GM18505 (cell line): ENCODE measurements around the gene KCNJ4.

Source experiments
- ATAC-seq: cut with Tn5 transposase; IDR thresholded peaks from one replicate; pipeline ENCODE4 v1.9.1; 2021; ENCODE audit not compliant: unreplicated experiment
- POLR2A ChIP-seq: IDR thresholded peaks from 4 replicates; pipeline ENCODE4 v1.6.1; 2011; ENCODE audit warnings: borderline replicate concordance; ENCODE audit not compliant: insufficient read depth, insufficient read length; ENCODE audit errors: extremely low read depth

KCNJ4 gene

GRCh38 chr22:38424525-38425080, 30.4 kb downstream of the KCNJ4 start:
- ATAC-seq: no peak
- no peak for TF ChIP-seq POLR2A

- no peak for TF ChIP-seq POLR2A
- ATAC-seq: no peak
These were observed 31.2 kb downstream of the KCNJ4 start for GRCh38 chr22:38423512-38424503.

GRCh38 chr22:38422611-38423511, 32.1 kb downstream of the KCNJ4 start:
- no peak for ATAC-seq
- TF ChIP-seq POLR2A: no peak

GRCh38 chr22:38420734-38421133, 34.3 kb downstream of the KCNJ4 start:
- no peak for ATAC-seq
- TF ChIP-seq POLR2A: no peak

GRCh38 chr22:38419858-38420160, 35.2 kb downstream of the KCNJ4 start:
- no peak for ATAC-seq
- TF ChIP-seq POLR2A: no peak

- ATAC-seq: no peak
- TF ChIP-seq POLR2A: no peak
These were observed 35.7 kb downstream of the KCNJ4 start for GRCh38 chr22:38419121-38419857.

- no peak for ATAC-seq
- no peak for TF ChIP-seq POLR2A
These were observed 36.4 kb downstream of the KCNJ4 start for GRCh38 chr22:38418589-38418988.

GRCh38 chr22:38417252-38418060, 37.5 kb downstream of the KCNJ4 start:
- no peak for ATAC-seq

GRCh38 chr22:38416621-38417251, 38.3 kb downstream of the KCNJ4 start:
- ATAC-seq: no peak
- no peak for TF ChIP-seq POLR2A

More at GRCh38 chr22:38417252-38418060, 37.5 kb downstream of the KCNJ4 start:
- TF ChIP-seq POLR2A: no peak

GRCh38 chr22:38415561-38416321, 39.3 kb downstream of the KCNJ4 start:
- ATAC-seq: no peak
- no peak for TF ChIP-seq POLR2A

- no peak for TF ChIP-seq POLR2A
- ATAC-seq: no peak
These were observed 40.0 kb downstream of the KCNJ4 start for GRCh38 chr22:38415046-38415445.
